CD4-positive, alpha-beta T cell treated with Interleukin-4 for 4 hours (primary cell): Measurements from ENCODE around the gene MAP3K6.
A peak's percentile ranks its signal among the peaks of the same experiment; 100 is the strongest.

Experiments
- DNase-seq: peaks from one replicate; pipeline ENCODE4 v3.0.0-alpha.2; 2020

MAP3K6 gene

DNA sequence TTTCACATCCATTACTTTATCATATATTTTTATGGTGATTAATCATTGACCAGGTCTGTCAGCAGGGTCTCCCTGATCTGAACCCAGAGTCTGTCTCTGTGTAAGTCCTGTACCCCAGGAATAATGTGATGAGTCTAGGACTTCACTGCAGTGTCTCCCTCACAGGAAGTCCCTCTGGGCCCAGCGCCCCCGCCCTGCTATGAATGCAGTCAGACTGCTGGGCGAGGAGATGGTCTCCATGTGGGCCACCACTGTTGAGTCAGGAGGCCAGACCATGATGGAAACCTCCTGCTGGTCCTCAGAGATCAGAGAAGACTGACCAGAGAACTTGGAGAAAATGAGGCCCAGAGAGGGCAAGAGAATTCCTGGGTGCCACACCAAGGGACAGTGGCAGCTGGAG lies 35.3 kb downstream of the MAP3K6 start:
- DNase-seq = no peak

GRCh38 chr1:27330786-27331185 lies 36.0 kb downstream of the MAP3K6 start:
- DNase-seq = no peak

DNA sequence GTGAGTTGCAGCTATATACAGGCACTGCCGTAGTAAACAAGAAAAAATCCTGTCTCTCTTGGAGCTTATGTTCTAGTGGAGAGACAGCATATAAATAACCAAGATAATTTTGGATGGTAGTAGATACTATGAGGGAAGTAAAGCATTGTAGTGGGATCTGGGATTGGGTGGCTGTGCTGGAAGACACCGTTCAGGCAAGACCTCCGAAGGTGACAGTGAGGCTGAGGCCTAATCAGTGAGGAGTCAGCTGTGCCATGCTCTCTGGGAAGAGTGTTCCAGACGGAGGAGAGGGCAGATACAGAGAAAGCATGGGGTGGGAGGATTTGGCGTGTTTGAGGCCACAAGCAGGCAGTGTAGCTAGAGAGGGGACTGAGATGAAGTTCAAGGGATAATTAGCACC lies 38.8 kb downstream of the MAP3K6 start:
- DNase-seq = no peak

DNA sequence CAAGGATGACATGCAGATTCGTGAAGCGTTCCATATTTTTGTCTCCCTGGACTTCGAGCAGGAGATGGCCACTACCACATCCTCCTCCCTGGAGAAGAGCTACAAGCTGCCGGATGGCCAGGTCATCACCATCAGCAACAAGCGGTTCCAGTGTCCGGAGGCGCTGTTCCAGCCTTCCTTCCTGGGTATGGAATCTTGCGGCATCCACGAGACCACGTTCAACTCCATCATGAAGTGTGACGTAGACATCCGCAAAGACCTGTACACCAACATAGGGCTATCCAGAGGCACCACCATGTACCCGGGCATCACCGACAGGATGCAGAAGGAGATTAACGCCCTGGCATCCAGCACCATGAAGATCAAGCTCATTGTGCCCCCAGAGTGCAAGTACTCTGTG lies 41.5 kb downstream of the MAP3K6 start:
- DNase-seq = no peak

DNA sequence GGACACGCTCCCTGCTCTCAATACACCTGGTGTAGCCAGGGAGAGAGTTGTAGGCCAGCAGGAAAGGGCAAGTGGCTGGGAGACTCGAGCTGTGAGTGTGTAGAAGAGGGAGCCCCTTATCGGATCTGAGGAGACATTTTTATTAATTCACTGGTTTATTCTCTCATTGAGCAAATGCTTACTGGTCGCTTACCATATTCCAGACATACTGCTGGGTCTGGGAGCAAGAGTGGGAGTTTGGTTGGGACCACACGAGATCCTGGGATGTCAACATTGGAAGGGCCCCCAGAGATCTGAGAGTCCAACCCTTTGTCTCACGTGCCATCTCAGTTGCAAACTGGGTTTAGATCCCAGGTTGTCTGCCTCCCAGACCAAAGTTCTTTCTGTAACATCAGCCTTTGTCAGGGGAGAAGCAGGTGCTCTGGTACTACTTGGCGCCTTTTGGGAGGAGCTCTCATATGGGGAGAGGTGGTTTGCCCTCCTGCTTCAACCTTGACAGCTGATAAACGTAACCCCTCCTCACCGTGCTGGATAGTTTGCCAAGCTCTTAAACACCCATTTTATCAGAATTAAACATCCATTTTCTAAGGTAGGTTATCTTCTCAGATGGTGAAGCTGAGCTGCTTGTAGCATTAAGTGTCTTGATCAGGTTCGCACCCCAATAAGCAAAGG lies 44.1 kb downstream of the MAP3K6 start:
- no peak for DNase-seq

DNA sequence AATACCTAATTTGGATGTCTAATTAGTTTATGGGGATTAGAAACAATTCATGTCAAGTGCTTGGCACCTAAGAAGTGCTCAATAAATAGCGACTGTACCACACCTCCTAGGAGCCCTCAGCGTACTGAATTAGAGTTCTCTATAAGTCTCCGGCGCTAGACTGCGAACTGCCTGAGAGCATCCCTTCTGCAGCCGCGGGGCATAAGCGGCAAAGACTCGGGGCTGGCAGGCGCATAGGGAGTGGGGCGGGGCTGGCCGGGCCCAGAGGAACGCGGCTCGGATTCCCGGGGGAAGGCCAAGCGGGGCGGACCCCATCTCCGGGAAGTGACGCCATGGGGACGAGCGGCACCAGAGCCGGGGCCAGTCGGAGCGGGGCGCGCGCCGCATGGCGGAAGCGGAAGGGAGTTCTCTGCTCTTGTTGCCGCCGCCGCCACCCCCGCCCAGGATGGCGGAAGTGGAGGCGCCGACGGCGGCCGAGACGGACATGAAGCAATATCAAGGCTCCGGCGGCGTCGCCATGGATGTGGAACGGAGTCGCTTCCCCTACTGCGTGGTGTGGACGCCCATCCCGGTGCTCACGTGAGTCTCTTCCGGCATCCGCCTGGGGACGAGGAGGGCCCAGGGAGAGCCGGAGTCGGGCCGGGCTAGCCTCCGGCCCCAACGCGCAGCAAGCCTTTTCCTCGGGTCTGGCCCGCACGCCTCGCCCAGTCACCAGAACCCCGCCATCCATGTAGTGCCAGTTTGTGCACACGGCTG lies 44.8 kb downstream of the MAP3K6 start, which contains the start of gene TMEM222:
TMEM222 (plus strand) TSS at position 351 of the 756 bp plus-strand sequence; CDS start at position 386, 35 bp downstream.
- DNase-seq = peak; percentile 96

DNA sequence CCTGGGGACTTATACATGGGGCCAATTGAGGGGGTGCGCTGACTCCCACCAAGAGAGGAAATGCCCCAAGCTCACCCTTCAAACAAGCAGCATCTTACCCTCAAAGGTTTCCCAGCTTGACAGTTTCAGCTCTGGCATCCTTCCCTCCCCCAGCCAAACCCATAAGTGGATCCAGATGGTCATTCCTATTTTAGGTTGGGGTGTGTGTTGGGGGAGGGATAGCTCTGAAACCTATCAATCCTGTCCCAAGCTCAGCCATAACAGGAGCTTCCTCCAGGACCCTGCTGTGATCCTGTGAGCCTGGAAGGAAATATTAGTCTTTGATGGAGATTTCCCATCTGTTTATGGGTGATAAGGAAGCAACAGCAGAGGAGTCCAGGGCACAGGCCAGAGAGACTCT lies 48.2 kb downstream of the MAP3K6 start:
- DNase-seq = no peak

GRCh38 chr1:27318136-27318535 lies 48.6 kb downstream of the MAP3K6 start:
- DNase-seq = no peak

DNA sequence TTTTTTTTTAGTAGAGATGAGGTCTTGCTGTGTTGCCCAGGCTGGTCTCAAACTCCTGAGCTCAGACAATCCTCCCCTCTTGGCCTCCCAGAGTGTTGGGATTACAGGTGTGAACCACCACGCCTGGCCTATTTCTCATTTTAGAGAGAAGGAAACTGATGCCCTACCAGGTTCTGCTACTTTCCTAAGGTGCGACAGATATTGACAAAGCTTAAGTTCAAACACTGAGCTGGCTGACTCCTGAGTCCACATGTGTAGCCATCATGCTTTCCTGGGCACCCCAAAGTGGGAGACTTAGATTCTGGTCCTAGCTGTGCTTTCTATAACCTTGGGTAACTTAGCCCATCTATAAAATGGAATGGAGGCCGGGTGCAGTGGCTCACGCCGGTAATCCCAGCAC lies 49.9 kb downstream of the MAP3K6 start:
- no peak for DNase-seq

DNA sequence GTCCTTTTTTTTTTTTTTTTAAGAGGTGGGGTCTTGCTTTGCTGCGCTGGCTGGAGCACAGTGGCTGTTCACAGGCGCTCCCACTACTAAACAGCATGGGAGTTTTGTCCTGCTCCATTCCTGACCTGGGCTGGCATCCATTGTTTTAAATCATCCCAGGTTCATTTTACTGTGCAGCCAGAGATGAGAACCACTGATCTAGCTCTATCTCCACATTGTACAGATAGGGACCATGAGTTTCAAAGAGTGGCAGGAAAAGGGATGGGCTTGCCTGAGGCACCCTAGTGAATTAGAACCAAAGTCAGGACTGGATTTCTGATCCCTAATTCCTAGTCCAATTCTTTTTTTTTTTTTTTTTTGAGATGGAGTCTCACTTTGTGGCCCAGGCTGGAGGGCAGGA lies 52.0 kb downstream of the MAP3K6 start:
- no peak for DNase-seq

- no peak for DNase-seq
Measured at GRCh38 chr1:27314169-27314568, 52.6 kb downstream of the MAP3K6 start.

DNA sequence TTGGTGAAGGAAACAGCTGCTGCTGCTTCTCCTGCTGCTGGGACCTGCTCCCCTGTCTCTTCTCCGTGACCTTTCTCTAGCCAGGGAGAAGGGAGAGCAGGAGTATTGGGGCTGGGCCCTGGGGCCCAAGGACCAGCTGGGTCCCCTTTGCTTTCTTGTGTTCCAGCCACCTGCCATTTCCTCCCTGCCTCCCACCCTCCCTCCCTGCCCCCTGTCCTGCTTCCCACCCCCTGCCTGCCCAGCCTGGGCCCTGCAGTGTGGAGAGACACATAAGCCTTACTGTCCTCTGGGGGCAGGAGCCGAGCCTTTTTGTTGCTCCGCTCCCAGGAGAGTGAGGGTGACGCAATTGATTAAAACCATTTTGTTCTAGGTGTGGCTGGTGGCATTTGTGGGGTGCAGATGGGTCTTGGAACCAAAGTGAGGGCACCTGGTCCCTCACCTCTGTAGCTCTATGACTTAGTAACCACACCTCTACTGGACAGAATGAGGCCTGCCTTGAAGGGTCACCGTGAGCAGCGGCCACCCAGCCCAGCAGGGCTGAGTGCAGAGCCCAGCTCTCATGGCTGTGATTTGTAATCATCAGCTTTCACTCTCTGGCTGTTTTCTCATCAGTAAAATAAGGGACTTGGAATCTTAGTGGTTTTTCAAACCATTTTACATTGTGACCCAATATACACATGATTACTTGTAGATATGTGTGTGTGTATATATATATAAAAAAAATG lies 58.7 kb downstream of the MAP3K6 start:
- no peak for DNase-seq

- DNase-seq = no peak
Measured at GRCh38 chr1:27306892-27307761, 59.6 kb downstream of the MAP3K6 start.

DNA sequence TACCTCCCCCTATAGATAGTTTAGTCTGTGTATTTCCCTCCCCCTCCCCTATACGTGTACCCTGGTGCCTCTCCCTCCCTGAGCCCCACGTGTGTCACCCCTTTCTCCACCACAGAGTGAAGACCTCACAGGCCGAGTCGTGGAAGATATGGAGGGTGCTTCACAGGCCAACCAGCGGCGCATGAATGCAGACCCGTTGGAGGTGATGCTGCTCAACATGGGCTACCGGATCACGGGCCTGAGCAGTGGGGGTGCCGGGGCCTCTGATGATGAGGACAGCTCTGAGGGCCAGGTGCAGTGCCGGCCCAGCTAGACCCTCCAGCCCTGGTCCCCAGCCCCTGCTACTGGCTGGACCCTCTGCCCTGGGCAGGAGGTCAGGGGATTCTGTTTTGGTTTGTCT lies 60.7 kb downstream of the MAP3K6 start:
- DNase-seq = no peak
